Cardiac fibroblast (primary cell): ENCODE measurements around the gene TFAP2B.

Source experiments
- DNase-seq, 2 donors: peaks; one replicate each; pipeline versions ENCODE4 v3.0.0 to v3.0.0-alpha.2; 2010; ENCODE audit warnings: low read depth in 2 of 2
- H3K4me3 ChIP-seq, 2 donors: replicated peaks in 1 of 2; 1 replicate in 1 of 2; 2 replicates in 1 of 2; pipeline ENCODE4 v1.5.1; 2011; ENCODE audit warnings: low read depth in 2 of 2, low read length in 2 of 2, mild to moderate bottlenecking in 2 of 2, moderate library complexity in 1 of 2
- TF ChIP-seq, protein P1 (sequence below): IDR thresholded peaks from one replicate; pipeline ENCODE4 v1.5.1; 2011; ENCODE audit warnings: low read depth, mild to moderate bottlenecking, low read length, inconsistent platforms

Gene TFAP2B

DNA sequence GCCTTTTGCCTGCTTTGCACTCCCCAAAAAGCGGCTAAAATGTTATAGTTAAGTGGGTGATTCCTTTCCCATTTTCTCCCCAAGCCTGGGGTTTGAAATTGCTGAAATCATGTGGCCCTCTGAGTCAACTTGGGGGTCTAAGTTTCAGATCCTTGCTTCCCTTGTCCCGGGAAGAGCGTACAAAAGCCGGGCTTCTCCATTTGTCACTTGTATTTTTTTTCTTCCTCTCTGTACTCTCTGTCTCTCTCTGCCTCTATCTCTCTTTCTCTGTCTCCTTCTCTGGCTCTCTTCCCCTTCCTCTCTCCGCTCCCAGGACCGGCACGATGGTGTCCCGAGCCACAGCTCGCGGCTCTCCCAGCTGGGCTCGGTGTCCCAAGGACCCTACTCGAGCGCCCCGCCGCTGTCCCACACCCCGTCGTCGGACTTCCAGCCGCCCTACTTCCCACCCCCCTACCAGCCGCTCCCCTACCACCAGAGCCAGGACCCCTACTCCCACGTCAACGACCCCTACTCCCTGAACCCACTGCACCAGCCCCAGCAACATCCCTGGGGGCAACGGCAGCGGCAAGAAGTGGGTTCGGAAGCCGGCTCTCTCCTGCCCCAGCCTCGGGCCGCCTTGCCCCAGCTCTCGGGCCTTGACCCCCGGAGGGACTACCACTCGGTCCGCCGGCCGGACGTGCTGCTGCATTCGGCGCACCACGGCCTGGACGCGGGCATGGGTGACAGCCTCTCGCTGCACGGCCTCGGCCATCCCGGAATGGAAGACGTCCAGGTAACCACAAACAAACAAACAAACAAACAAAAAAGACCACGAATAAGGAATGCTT lies 4.6 kb downstream of the TFAP2B start:
- H3K4me3 ChIP-seq: no peak overlapping the region
- TF ChIP-seq, protein P1, sequence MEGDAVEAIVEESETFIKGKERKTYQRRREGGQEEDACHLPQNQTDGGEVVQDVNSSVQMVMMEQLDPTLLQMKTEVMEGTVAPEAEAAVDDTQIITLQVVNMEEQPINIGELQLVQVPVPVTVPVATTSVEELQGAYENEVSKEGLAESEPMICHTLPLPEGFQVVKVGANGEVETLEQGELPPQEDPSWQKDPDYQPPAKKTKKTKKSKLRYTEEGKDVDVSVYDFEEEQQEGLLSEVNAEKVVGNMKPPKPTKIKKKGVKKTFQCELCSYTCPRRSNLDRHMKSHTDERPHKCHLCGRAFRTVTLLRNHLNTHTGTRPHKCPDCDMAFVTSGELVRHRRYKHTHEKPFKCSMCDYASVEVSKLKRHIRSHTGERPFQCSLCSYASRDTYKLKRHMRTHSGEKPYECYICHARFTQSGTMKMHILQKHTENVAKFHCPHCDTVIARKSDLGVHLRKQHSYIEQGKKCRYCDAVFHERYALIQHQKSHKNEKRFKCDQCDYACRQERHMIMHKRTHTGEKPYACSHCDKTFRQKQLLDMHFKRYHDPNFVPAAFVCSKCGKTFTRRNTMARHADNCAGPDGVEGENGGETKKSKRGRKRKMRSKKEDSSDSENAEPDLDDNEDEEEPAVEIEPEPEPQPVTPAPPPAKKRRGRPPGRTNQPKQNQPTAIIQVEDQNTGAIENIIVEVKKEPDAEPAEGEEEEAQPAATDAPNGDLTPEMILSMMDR: no peak
- DNase-seq: no peak

DNA sequence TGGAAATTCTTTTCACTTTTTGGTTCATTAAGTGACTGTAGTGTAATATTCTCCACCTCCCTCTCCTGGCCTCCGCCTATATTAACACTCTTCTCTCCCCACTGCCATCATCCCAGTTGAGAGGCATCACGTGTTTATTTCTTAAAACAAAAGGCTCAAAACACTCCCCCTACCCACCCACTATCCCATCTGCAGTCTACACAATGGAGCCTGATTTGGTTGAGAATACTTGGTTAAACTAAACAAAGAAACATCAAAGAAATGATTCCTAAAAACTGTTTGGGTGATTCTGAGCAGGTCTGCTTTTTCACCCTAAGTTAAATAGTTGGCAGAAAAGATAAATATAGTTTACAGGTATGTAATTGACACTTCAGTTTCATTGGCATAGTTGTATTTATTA lies 5.9 kb downstream of the TFAP2B start:
- no peak for DNase-seq
- H3K4me3 ChIP-seq: no peak overlapping the region
- TF ChIP-seq, protein P1: no peak

GRCh38 chr6:50825375-50826036 lies 6.8 kb downstream of the TFAP2B start:
- no peak overlapping the region for H3K4me3 ChIP-seq
- DNase-seq: no peak
- TF ChIP-seq, protein P1: no peak

GRCh38 chr6:50826037-50826761 lies 7.5 kb downstream of the TFAP2B start:
- no peak for DNase-seq
- H3K4me3 ChIP-seq: no peak overlapping the region
- TF ChIP-seq, protein P1: no peak

DNA sequence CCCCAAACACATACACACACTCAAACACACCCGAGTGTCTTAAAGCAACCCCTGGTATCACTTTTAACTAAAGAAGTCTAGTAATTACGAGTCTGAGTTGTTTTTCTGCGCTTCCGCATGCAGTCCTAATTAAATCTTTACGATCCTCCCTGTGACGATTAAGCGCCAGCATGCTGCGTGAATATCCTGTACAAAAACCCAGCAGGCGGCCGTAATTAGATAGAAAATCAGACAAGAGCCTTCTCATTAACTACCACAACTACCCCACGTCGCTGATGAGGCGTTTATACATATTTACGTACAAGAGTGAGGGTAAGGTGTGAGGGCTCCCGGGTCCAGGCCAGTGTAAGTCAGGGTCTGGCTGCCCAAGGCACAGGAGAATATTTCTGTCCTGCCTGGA lies 8.1 kb downstream of the TFAP2B start:
- H3K4me3 ChIP-seq: no peak overlapping the region
- no peak for DNase-seq
- TF ChIP-seq, protein P1: no peak

GRCh38 chr6:50829049-50829448 lies 10.4 kb downstream of the TFAP2B start:
- DNase-seq: no peak
- no peak overlapping the region for H3K4me3 ChIP-seq
- TF ChIP-seq, protein P1: no peak
